NCI-H748 (cell line): ENCODE data around the gene SIRPG.
"Not testable (repeated sequence)": the region's sequence is repeated elsewhere in the genome, so short reads cannot be mapped to it uniquely, and the experiment has no call there.

Experiments
- DNase-seq: peaks from one replicate; lab custom pipeline; 2025; ENCODE audit not compliant: unreplicated experiment; lab: John Stamatoyannopoulos, UW

The SIRPG gene

DNA sequence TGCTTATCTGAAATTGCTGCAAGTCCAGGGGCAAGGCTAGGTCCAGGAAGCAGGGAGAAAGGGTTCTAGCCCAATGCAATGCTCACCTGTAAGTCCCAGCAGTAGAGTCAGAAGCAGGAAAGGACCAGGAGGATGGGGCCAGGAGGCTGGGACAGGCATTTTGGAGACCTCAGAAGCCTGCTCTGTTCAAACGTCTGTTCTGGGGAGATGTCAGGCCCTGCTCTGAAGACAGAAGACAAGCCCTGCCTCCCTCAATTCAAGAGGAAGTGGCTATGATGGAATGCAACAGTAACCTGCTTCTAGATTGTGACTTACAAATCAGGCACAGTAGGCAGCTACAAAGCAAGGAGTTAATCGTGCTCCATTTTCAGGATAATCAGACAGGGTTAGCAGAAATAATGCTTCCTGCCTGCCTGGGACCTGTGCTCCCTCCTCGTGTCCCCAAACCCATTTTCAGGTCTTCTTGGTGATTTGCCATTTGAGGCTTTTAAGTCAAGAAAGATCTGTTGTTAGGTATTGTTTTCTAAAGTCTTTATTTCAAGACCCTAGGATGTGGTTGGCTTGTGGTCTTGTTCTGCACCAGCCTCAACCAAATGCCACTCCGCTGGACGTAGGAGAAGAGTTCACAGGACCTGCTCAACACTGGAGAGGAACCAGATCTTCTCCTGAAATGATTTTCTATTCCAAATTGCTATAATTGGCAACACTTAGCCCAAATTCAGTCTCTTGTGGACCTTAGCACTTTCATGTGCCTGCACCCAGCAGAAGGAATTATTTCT lies at the start of gene SIRPG:
Gene SIRPG, minus strand, starts transcription at position 224 of the 779 bp plus-strand sequence. Its CDS starts 65 bp downstream, at position 159.
- DNase-seq, result no peak

DNA sequence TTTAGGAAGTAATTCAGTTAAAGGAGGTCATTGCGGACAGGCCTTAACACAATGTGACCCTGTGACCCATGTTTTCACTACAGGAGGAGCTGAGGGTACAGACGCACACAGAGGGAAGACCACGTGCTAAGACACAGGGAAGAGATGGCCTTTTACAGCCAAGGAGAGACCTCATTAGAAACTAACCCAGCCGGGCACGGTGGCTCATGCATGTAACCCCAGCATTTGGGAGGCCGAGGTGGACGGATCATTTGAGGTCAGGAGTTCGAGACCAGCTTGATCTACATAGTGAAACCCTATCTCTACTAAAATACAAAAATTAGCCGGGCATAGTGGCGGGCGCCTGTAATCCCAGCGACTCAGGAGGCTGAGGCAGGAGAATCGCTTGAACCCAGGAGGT lies 49.3 kb upstream of the SIRPG start:
- not testable (repeated sequence) for DNase-seq

GRCh38 chr20:1706079-1706478 lies 48.5 kb upstream of the SIRPG start:
- no peak for DNase-seq

DNA sequence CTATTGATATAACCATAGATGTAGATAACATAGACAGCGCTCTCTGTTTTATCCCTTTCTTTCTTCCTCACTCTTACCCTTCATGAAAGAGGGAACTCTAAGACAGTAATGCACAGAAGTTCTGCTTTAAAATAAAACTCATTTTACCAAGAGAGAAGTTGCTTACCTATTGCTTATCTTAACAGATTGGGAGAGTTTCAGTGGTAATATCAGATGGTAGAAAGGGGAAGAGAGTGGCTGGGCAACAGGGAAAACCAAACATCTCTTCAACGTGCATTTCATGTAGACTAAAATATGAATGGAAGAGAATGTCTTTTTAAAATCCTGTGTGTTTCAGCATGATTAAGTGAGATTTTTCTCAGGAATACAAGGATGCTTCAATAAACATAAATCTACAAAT lies 45.3 kb upstream of the SIRPG start:
- DNase-seq, result no peak

GRCh38 chr20:1702328-1702727 lies 44.7 kb upstream of the SIRPG start:
- DNase-seq, result no peak

DNA sequence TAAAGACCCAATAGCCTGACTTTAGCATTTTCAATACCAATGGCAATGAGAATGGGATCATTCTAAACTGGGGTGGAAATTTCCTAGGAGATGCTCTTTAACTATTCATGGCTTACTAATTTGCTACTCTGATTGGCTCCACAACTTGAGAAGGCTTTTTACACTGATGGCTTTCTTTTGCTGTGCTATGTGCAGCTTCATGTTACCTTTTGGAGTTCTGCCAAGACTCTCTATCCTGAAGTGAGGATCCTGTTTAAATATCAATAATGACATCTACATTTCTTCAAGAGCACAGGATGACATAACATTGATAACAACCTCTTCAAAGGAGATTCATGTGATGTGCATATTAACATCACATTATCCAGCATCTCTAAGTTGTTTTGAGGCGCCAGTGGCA lies 43.4 kb upstream of the SIRPG start:
- DNase-seq, result peak; percentile 93

- DNase-seq, result no peak
Measured at GRCh38 chr20:1697592-1697991, 40.0 kb upstream of the SIRPG start.

- DNase-seq, result no peak
Measured at GRCh38 chr20:1696521-1697209, 39.1 kb upstream of the SIRPG start.

DNA sequence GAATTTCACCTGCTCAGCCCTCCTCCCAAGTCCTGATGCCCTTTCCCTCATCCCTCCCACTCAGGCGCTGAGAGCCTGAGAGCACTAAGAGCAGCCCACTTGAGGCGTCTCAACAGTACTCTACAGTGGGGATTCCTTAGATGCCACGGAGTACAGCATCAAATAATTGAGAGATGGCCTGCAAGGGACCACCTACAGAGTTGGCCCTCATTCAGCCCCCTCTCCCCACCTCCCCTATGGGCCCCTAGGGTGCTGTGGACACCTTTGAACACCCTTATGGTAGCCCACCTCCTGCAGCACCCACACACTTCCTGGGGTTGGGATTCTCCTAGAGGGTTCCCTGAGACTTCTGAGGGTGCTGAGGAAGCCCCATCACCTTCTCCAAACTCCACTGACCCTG lies 37.1 kb upstream of the SIRPG start:
- no peak for DNase-seq

- DNase-seq, result no peak
Measured at GRCh38 chr20:1693427-1693826, 35.8 kb upstream of the SIRPG start.

DNA sequence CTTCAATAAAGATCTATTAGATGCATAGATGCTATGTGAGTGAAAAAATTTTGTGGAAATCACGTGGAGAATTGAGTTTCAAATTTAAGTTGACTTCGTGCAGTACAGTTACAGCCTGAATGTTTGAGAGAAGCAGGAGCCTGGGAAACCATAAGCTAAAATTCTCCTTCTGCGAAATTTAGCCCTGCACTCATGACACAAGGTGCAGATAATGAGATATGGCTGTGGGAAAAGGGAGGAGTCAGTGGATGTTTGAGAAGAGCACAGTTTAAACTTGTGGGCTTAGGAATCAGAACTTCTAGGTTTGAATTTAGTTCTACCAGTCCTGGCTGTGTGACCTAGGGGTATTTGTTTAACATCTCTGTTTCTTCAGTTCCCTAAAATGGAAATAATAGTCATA lies 32.1 kb upstream of the SIRPG start:
- no peak for DNase-seq

DNA sequence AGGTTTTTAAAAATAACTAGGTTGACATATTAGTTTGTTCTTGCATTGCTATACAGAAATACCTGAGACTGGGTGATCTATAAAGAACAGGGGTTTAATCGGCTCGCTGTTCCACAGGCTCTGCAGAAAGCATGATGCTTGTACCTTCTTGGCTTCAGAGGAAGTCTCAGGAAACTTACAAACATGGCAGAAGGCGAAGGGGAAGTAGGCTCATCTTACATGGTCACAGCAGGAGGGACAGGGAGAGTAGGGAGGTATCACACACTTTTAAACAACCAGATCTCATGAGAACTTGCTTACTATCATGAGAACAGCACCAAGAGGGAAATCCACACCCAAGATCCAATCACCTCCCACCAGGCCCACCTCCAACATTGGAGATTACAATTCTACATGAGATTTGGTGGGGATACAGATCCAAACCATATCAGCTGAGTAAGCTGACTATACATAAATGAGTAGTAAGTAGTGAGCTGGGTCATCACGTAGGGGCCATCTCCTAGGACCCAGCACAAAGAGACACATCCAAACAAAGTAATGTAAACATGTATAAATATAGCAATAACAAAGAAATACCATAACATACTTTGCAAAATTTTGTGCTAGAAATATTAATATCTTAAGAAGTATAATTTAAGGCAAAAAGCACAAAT lies 31.4 kb upstream of the SIRPG start:
- DNase-seq, result no peak

GRCh38 chr20:1687053-1687452 lies 29.5 kb upstream of the SIRPG start:
- DNase-seq, result no peak

DNA sequence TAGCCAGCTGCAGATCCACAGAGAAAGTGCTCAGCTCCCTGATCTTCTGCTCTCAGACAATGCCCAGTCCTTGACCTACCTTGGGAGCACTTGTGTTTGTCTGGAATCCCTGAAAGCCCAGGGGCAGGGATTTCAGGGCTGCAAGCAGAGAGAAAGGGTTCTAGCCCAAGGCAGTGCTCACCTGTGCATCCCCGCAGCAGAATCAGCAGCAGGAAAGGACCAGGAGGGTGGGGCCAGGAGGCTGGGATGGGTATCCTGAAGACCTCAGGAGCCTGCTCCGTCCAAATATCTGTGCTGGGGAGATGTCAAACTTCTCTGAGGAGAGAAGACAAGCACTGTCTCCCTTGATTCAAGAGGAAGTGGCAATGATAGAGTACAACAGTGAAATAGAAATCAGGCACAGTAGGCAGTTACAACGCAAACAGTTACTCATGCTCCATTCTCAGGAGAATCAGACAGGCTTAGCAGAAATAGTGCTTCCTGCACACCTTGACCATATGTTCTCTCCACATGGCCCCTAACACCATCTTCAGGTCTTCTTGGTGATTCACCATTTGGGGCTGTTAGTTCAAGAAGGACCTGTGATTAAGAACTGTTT lies 28.7 kb upstream of the SIRPG start:
- no peak for DNase-seq

DNA sequence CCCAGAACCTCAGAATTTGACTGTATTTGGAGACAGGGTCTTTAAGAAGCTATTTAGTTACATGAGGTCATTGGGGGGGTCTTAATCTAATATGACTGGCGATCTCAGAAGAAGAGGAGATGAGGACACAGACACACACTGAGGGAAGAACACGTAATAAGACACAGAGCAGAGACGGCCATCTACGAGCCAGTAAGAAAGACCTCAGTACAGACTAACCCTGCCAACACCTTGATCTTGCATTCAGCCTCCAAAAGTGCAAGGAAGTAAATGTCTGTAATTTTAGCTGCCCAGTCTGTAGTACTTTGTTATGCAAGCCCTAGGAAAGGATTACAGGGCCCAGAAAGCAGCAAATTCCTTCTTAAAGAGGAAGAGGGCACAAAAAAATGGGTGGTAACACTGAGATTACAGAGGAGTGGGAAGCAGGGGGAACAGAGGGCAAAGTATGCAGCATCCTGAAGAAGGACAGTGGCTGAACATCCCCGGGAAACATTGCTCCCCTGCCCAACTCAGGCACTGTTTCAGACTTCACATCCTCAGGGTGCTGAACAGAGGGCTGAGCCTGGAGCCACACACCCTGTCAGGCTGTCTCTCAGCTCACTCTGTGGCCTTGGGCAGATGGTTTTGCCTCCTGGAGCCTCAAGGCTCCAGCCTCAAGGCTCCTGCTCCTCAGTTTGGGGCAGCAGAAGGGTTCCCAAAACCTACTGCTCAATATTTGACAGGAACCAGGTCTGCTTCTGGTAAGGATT lies 27.9 kb upstream of the SIRPG start:
- DNase-seq, result no peak

DNA sequence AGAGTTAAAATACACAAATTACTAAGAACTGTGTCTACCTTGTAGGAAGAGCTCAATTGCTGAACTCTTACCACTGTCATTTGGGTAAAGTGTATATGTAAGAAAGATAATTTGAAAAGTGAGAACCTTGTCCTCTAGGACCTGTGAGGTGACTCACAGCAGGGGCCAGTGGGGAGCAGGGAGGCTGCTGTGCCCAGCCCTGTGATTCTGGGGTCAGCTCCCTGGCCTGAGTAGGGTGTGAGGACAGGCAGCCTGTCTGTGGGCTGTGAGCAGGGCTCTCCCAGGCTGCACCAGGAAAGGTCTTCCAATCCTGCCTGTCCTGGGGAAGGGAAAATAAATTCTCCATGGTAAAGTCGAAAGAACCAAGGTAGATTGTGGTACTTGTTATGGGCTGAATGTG lies 27.3 kb upstream of the SIRPG start:
- no peak for DNase-seq

DNA sequence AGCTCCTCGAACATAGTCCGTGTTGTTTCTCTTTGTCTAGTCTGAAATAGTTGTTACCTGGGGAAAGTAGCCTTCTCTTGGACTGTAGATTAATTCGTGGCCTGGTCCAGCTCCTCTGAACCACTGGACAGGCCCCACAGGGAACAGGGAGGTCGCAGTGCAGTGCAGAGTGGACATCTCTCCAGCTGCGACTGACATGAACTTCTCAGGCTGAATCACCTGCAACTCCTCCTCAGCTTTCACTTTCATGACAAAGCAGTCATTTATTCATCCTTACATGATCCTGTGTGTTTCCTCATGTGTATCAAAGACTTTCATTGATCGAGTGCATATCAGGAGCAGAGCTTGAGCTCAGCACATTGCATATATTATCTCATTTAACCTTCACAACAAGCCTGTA lies 19.1 kb upstream of the SIRPG start:
- no peak for DNase-seq

DNA sequence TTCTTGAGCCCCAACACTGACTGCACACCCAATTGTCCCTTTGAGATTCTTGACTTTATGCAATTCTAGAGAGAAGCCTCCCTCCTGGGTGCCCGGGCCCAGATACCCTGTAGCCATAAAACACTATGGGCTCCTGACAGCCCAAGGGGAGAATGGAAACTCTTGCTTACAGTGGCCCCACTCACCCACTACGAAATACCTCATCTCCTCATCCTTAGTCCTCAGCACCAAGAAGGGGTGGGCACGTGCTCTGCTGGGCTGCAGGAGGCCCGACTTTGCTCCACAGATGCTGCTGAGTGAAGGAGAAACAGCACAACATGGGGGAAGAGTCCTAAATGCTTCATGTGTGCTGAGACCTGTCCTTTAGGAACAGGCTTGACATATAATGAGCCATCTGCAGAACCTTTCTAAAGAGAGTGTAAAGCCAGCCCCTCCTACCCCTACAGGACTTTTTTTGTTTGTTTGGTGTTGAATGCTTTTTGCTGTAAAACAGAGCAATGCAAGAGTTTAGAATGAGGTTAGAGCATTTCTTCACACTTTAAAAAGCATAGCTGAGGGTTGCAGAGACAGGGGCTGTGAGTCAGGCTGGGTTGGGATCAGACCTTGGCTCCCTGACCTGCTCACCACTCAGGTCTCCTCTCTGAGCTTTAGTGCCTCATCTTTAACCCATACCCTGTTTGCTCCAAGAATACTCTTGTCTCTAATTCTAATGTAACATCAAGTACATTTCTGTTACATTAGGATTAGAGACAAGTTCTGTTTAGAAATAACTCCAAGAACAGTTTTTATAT lies 17.6 kb upstream of the SIRPG start:
- DNase-seq, result no peak

DNA sequence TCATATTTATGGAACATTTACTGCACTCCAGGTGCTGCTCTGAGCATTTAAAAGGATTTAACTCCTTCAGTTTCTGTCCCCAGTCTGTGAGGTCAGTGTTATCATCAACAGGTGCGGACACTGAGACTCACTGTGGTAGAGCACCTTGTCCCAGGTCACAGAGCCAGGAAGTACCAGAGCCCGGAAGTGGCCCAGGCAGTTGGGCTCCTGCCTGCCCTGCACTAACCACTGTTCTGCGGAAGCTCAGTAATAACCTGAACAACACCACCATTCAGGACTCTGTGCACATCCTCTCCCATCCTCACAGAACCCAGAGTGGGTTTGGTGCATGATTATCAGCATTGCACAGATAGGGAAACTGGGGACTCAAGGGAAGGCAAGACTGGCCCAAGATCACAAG lies 16.8 kb upstream of the SIRPG start:
- no peak for DNase-seq

GRCh38 chr20:1673424-1673823 lies 15.8 kb upstream of the SIRPG start:
- DNase-seq, result no peak
